Fibroblast of the conjunctiva (primary cell): Measurements from ENCODE around the gene C1orf53.
"Not testable (repeated sequence)": the region's sequence is repeated elsewhere in the genome, so short reads cannot be mapped to it uniquely, and the experiment has no call there.

Experiments used
- DNase-seq: peaks from one replicate; pipeline ENCODE4 v3.0.0-alpha.2; 2010; ENCODE audit warnings: low read depth

Gene C1orf53

GRCh38 chr1:197920414-197921117 is 18.1 kb downstream of the C1orf53 start:
- no peak for DNase-seq

- DNase-seq = no peak
These were observed 19.0 kb downstream of the C1orf53 start for GRCh38 chr1:197921235-197922069.

- DNase-seq = no peak
These were observed 19.6 kb downstream of the C1orf53 start for GRCh38 chr1:197922070-197922390.

- no peak for DNase-seq
These were observed 20.6 kb downstream of the C1orf53 start for GRCh38 chr1:197923038-197923437.

- peak; percentile 52 for DNase-seq
These were observed 22.2 kb downstream of the C1orf53 start for GRCh38 chr1:197924516-197925123.

GRCh38 chr1:197927908-197928665 is 25.7 kb downstream of the C1orf53 start:
- no peak for DNase-seq

- no peak for DNase-seq
These were observed 26.5 kb downstream of the C1orf53 start for GRCh38 chr1:197928849-197929336.

GRCh38 chr1:197933016-197933415 is 30.6 kb downstream of the C1orf53 start:
- no peak for DNase-seq

- DNase-seq = no peak
These were observed 31.2 kb downstream of the C1orf53 start for GRCh38 chr1:197933647-197934046.

- no peak for DNase-seq
These were observed 35.0 kb downstream of the C1orf53 start for GRCh38 chr1:197937381-197937780.

- DNase-seq = no peak
These were observed 35.5 kb downstream of the C1orf53 start for GRCh38 chr1:197937892-197938291.

GRCh38 chr1:197939159-197939980 is 36.9 kb downstream of the C1orf53 start:
- peak; percentile 22 for DNase-seq

GRCh38 chr1:197942042-197942441 is 39.6 kb downstream of the C1orf53 start:
- no peak for DNase-seq

GRCh38 chr1:197944485-197944884 is 42.1 kb downstream of the C1orf53 start:
- no peak for DNase-seq

- DNase-seq = no peak
These were observed 46.8 kb downstream of the C1orf53 start for GRCh38 chr1:197948926-197949899.

- DNase-seq = no peak
These were observed 48.7 kb downstream of the C1orf53 start for GRCh38 chr1:197951089-197951488.

GRCh38 chr1:197951617-197952175 is 49.3 kb downstream of the C1orf53 start:
- DNase-seq = no peak

GRCh38 chr1:197953472-197953871 is 51.0 kb downstream of the C1orf53 start:
- DNase-seq = not testable (repeated sequence)

- DNase-seq = no peak
These were observed 52.4 kb downstream of the C1orf53 start for GRCh38 chr1:197954718-197955418.
